ENCODE data around the gene ZNF655.
A peak's percentile ranks its signal among the peaks of the same experiment; 100 is the strongest.

The ZNF655 gene

DNA sequence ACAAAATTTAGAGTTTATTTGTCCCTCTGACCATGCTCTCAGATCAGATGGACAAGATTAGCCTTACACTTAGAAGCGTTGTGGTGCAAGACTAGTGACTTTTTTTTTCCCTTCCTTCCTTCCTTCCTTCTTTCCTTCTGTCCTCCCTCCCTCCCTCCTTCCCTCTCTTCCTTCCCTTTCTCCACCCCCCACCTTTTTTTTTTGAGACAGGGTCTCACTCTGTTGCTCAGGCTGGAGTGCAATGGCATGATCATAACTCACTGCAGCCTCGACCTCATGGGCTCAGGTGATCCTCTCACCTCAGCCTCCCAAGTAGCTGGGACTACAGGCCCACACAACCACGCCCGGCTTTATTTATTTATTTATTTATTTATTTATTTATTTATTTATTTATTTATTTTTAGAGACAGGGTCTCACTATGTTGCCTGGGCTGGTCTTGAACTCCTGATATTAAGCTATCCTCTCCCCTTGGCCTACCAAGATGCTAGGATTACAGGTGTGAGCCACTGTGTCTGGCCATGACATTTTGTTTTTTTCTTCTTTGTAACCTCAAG lies 22.4 kb downstream of the ZNF655 start (continued):
- TF ChIP-seq, protein P1, sequence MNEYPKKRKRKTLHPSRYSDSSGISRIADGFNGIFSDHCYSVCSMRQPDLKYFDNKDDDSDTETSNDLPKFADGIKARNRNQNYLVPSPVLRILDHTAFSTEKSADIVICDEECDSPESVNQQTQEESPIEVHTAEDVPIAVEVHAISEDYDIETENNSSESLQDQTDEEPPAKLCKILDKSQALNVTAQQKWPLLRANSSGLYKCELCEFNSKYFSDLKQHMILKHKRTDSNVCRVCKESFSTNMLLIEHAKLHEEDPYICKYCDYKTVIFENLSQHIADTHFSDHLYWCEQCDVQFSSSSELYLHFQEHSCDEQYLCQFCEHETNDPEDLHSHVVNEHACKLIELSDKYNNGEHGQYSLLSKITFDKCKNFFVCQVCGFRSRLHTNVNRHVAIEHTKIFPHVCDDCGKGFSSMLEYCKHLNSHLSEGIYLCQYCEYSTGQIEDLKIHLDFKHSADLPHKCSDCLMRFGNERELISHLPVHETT (tag by site-specific recombination; IDR thresholded peaks at IDR 0.05) = peak; percentile 27; the same call in 1 of the 2 replicates
- TF ChIP-seq ZNF514 (tag by site-specific recombination; IDR thresholded peaks at IDR 0.05) = peak; percentile 38; the same call in 1 of the 2 replicates
- TF ChIP-seq ZNF140 (tag by site-specific recombination; IDR thresholded peaks at IDR 0.05) = peak; percentile 81
- peak; percentile 81; the same call in 1 of the 2 replicates for TF ChIP-seq ZNF292 (tag by site-specific recombination; IDR thresholded peaks at IDR 0.05; ENCODE audit: borderline replicate concordance, low read depth)
- peak; percentile 73 for TF ChIP-seq ZBTB8A (tag by site-specific recombination; IDR thresholded peaks at IDR 0.05)
- peak; percentile 40; the same call in 1 of the 2 replicates for TF ChIP-seq OVOL3 (tag by site-specific recombination; IDR thresholded peaks at IDR 0.05)
- TF ChIP-seq ZNF629 (tag by site-specific recombination; IDR thresholded peaks at IDR 0.05) = peak; percentile 67
- peak; percentile 45 for TF ChIP-seq ZNF510 (tag by site-specific recombination; IDR thresholded peaks at IDR 0.05; ENCODE audit: insufficient replicate concordance)
- TF ChIP-seq, protein P2, sequence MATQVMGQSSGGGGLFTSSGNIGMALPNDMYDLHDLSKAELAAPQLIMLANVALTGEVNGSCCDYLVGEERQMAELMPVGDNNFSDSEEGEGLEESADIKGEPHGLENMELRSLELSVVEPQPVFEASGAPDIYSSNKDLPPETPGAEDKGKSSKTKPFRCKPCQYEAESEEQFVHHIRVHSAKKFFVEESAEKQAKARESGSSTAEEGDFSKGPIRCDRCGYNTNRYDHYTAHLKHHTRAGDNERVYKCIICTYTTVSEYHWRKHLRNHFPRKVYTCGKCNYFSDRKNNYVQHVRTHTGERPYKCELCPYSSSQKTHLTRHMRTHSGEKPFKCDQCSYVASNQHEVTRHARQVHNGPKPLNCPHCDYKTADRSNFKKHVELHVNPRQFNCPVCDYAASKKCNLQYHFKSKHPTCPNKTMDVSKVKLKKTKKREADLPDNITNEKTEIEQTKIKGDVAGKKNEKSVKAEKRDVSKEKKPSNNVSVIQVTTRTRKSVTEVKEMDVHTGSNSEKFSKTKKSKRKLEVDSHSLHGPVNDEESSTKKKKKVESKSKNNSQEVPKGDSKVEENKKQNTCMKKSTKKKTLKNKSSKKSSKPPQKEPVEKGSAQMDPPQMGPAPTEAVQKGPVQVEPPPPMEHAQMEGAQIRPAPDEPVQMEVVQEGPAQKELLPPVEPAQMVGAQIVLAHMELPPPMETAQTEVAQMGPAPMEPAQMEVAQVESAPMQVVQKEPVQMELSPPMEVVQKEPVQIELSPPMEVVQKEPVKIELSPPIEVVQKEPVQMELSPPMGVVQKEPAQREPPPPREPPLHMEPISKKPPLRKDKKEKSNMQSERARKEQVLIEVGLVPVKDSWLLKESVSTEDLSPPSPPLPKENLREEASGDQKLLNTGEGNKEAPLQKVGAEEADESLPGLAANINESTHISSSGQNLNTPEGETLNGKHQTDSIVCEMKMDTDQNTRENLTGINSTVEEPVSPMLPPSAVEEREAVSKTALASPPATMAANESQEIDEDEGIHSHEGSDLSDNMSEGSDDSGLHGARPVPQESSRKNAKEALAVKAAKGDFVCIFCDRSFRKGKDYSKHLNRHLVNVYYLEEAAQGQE (tag by site-specific recombination; IDR thresholded peaks at IDR 0.05) = peak; percentile 62; the same call in 1 of the 2 replicates
- TF ChIP-seq ZNF791 (tag by site-specific recombination; IDR thresholded peaks at IDR 0.05) = peak; percentile 66; the same call in 1 of the 2 replicates
- TF ChIP-seq ZNF335 (tag by site-specific recombination; conservative IDR thresholded peaks at IDR 0.05) = peak; percentile 72
- peak; percentile 70; the same call in 1 of the 2 replicates for TF ChIP-seq ZNF202 (tag by site-specific recombination; IDR thresholded peaks at IDR 0.05; ENCODE audit: borderline replicate concordance)
- peak; percentile 81 for TF ChIP-seq ZNF555 (tag by site-specific recombination; conservative IDR thresholded peaks at IDR 0.05)
- TF ChIP-seq ZNF560 (tag by site-specific recombination; IDR thresholded peaks at IDR 0.05; ENCODE audit: borderline replicate concordance) = peak; percentile 84
- TF ChIP-seq ZNF19 (tag by site-specific recombination; IDR thresholded peaks at IDR 0.05; ENCODE audit: low read depth) = peak; percentile 57; the same call in 1 of the 2 replicates
- TF ChIP-seq ZBTB21 (tag by site-specific recombination; IDR thresholded peaks at IDR 0.05) = peak; percentile 53; the same call in 1 of the 2 replicates
- TF ChIP-seq ZNF366 (tag by site-specific recombination; conservative IDR thresholded peaks at IDR 0.05) = peak; percentile 92
- TF ChIP-seq, protein P3, sequence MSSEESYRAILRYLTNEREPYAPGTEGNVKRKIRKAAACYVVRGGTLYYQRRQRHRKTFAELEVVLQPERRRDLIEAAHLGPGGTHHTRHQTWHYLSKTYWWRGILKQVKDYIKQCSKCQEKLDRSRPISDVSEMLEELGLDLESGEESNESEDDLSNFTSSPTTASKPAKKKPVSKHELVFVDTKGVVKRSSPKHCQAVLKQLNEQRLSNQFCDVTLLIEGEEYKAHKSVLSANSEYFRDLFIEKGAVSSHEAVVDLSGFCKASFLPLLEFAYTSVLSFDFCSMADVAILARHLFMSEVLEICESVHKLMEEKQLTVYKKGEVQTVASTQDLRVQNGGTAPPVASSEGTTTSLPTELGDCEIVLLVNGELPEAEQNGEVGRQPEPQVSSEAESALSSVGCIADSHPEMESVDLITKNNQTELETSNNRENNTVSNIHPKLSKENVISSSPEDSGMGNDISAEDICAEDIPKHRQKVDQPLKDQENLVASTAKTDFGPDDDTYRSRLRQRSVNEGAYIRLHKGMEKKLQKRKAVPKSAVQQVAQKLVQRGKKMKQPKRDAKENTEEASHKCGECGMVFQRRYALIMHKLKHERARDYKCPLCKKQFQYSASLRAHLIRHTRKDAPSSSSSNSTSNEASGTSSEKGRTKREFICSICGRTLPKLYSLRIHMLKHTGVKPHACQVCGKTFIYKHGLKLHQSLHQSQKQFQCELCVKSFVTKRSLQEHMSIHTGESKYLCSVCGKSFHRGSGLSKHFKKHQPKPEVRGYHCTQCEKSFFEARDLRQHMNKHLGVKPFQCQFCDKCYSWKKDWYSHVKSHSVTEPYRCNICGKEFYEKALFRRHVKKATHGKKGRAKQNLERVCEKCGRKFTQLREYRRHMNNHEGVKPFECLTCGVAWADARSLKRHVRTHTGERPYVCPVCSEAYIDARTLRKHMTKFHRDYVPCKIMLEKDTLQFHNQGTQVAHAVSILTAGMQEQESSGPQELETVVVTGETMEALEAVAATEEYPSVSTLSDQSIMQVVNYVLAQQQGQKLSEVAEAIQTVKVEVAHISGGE (tag by site-specific recombination; conservative IDR thresholded peaks at IDR 0.05; ENCODE audit: low read depth) = peak; percentile 78
- peak; percentile 78 for TF ChIP-seq ZNF623 (tag by site-specific recombination; IDR thresholded peaks at IDR 0.05)

Data from HEK293 (cell line).